Upper lobe of left lung (tissue), 4 donors: ENCODE results near the gene PTGFR.

Source experiments
- CTCF ChIP-seq, 6 experiments: fragments of 450-650 bp in 4 of 6; fragments of 200-600 bp in 2 of 6; sonication (generic) in 2 of 6; IDR thresholded peaks; one replicate each; pipeline ENCODE4 v1.5.1; 2016 to 2019; ENCODE audit warnings: antibody characterized with exemption in 6 of 6
- POLR2A ChIP-seq, 4 donors: fragments of 450-650 bp; IDR thresholded peaks; one replicate each; pipeline ENCODE4 v1.5.1; 2016 to 2017; ENCODE audit warnings: antibody characterized with exemption in 4 of 4, mild to moderate bottlenecking in 2 of 4

GRCh38 chr1:78561856-78562255 lies 71.1 kb downstream of the PTGFR start:
- TF ChIP-seq POLR2A (IDR thresholded peaks at IDR 0.05) (no peak), CTCF (IDR thresholded peaks at IDR 0.05) (no peak)
